ENCODE results near the gene NTRK2.

NTRK2 gene

DNA sequence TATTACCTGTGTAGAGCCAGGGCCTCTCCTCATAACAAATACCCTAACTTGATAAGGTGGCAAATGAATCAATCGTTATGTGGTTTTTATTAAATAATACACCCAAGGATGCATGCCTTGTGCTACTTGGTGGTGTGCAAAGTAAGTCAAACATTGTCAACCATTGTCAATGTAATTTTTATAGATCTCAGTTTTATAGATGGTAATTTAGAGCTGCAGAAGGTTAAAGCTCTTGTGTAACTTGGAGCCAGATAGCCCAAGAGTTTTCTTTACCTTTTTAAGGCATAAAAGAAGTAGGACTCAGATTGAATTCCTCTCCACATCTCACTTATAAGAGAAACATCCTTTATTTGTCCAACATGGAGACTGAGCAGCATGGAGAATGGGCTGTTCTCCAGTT is 304.7 kb downstream of the NTRK2 start:
- no peak for DNase-seq (ENCODE audit: low read depth in 2 of 2)

DNA sequence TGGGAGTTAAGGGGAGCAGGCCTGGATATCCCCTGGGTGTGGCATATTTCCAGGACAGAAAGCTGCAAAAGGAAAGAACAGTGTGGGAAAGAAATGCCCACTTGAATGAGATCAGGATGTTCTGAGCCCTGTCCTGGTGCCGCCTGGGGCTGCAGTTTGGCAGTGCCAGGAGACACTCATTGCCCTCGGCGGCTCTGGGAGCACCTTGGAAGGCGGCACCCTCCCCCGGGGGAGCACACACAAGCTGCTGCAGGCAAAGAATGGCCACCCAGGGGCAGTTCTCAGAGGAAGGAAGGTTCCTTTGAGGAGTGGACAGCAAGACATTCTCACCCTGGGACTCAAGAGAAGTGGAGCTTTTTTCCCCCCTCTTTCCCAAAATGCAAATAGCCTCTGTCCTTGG is 305.3 kb downstream of the NTRK2 start:
- DNase-seq (ENCODE audit: low read depth in 2 of 2), result no peak

DNA sequence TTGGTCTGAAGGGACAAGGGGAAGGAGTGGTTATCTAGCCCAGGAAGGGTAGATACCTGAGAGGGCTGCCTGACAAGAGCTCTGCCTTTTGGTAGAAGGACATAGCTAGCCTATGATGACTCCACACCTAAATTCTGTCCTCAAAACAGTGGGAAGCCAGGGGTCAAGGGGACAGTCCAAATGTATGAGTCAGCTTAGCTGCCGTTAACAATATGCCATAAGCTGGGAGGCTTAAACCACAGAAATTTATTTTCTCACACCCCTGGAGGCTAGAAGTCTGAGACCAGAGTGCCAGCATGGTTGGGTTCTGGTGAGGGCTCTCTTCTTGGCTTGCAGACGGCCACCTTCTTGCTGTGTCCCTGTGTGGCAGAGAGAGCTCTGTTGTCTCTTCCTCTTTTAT is 306.4 kb downstream of the NTRK2 start:
- DNase-seq (ENCODE audit: low read depth in 2 of 2), result no peak

DNA sequence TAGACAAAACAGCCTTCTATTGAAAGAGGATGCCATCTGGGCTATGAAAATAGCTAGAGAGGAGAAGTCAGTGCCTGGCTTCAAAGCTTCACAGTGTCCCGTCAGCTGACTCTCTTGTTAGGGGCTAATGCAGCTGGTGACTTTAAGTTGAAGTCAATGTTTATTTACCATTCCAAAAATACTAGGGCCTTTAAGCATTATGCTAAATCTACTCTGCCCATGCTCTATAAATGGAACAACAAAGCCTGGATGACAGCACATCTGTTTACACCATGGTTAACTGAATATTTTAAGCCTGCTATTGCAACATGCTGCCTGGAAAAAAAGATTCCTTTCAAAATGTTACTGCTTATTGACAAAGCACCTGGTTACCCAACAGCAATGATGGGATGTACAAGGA is 309.1 kb downstream of the NTRK2 start:
- DNase-seq (ENCODE audit: low read depth in 2 of 2), result no peak

DNA sequence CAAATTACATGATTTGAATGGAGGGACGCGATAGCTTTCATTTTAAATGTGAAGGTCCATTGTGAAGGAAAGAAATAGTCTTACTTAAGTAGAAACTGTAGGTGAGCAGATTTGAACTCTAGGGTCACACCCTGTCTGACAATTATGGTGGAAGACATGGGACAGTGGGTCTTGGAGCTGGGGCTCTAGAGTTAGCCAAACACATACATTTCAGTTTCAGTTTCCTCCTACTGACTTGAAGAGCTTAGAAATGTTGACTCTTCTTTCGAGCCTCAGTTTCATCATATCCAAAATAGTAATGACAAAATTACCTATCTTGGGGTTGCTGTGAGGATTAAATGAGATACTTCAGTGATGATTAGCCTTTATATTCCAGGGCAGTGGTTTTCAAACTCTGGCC is 314.2 kb downstream of the NTRK2 start:
- DNase-seq (ENCODE audit: low read depth in 2 of 2), result no peak

DNA sequence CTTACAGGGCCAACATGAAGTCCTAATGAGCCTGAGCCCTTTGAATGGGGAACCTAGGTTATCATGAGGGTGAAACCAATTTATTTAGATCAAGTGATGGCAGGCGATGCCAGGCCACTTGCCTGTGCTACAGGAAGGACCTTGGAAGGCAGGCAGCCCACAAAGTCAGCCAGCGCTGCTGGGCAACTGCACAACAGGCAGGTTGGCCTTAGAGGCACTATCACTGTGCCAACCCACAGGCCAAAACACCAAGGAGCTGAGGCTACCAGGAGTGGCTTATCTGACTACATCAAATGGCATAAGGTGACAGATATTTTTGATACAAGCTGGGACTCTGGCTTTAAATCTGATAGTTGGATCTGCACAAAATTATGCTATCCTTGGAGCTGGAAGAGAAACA is 319.1 kb downstream of the NTRK2 start:
- DNase-seq (ENCODE audit: low read depth in 2 of 2), result no peak

DNA sequence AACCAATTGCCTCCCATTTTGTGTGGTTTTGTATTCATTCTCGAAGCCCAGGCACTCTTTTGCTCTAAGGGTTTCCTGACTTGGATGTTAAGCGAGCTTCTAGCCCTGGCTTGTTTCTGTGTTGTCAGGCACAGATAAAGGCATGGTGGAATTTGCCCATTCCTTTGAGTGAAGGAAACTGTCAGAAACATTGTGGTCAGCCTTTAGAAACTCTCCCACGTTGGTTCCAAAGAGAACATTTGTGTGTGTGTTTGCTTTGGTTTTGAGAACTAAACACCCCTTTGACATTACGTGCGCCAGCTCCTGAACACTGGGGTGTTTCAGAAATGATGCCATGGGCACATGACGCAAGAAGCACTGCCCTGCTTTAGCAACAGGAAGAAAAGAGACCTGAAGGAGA is 320.9 kb downstream of the NTRK2 start:
- DNase-seq (ENCODE audit: low read depth in 2 of 2), result no peak

DNA sequence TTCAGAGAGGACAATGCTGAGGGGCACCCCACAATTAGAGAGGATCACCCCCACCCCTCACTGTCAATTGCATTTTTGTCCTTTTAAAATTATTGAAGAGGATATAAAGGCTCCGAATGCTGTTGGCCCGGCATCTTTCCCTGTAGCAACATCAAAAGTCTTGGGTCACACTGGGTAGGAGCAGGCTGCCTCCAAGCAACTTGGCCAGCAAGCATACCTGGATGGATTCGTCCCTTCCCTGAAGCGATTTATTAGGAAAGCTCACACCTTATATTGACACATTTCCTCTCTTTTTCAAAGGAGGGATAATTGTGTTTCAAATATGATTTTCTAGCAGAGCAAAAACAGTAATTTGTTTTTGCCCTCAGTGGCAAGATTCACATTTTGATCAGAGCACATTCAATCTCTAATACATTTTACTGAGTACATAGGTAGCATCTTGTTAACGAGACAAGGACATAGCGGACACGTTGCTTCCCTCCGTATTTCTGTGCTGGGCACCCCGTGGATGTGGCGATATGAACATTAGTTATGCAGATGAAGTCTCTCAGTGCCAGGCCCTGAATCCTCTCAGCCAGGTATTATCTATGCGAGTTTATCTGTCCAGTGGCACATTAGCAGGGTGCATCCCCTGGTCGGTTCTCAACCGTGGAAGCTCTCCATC is 321.5 kb downstream of the NTRK2 start:
- no peak for DNase-seq (ENCODE audit: low read depth in 2 of 2)

DNA sequence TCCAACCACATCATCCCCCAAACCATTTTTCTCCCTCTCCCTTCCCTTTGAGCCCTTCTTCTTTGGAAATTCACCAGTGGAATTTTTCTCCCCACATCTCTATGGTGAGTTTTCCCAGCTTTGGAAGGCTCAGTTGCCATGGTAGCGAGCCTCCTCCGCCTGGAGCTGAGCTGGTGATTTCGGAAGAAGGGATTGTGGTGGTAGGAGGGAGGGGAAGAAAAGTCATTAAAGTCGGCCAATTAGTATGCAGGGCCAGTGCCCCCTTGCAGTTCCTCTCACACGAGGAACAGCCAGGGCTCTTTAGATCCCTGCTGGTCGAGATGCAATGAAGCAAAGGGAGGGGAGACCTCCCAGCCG is 322.0 kb downstream of the NTRK2 start:
- no peak for DNase-seq (ENCODE audit: low read depth in 2 of 2)

DNA sequence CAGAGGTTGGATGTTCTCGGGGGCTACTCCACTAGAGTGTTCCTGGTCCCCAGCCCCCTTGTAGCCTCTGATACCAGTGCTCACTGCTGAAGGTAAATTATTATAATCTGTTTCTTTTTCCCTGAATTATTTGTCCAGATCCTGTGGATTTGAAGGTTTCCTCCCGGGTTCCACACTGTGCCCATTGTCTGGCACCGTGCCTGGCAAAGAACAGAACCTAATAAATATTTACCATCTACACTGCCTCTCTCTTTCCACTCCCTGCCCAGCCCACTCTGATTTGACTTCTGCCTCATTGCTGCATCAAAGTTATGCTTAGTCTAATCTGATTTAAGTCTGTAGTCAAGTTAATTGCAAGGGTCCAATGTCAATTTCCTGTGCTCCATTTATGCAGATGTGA is 322.9 kb downstream of the NTRK2 start:
- no peak for DNase-seq (ENCODE audit: low read depth in 2 of 2)

DNA sequence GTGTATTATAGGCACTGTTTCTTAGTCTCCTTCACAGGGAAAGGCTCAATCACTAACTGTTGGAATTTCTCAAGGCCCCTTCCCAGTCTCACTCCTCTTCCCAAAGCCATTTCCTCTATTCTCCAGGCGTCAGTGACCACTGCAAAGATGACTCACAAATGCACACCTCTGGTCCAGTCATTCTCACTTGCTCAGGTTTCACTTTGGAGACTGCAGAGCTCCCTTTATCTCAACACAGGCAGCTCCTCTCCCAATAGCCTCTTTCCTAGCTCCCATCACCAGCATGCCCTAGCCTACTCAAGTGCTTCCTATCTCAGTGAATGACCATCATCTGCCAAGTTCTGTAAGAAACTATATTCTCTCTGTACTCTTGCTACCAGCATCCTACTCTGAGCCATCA is 323.6 kb downstream of the NTRK2 start:
- DNase-seq (ENCODE audit: low read depth in 2 of 2), result no peak

DNA sequence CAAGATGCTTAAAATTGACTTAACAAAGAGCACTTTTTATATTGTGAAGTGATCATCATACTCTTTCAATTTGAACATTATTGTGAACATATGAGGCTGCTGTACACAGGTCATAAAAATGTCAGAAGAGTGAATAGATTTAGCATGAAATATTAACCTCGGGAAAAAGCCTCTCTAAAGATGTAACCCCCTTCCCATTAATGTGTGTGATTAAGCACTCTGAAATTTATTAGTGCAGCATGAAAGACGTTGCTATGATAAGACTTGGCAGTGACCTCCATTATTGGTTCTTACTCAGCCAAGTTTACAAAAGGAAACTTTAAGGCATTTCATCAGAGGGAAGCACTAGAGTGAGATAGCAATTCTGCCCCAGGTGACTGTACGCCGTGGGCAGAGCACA is 326.5 kb downstream of the NTRK2 start:
- no peak for DNase-seq (ENCODE audit: low read depth in 2 of 2)

DNA sequence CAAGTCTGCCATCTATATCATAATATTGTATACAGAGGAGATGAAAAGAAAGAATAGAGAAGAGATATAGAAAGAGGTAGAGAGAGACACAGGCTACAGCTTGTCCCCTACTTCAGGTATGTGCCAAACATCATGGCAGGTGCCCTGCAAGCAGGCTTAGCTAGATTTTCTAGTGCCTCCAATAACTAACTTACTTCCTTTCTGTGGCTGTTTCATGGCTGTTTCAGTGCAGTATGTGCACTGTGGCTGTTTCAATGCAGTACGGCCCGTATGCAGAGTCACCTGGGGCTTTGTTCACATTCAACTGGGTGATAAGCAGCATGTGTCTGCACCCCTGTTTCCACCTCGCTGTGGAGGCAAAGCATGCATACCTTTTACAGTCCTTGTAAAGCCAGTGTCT is 327.2 kb downstream of the NTRK2 start:
- DNase-seq (ENCODE audit: low read depth in 2 of 2), result no peak

DNA sequence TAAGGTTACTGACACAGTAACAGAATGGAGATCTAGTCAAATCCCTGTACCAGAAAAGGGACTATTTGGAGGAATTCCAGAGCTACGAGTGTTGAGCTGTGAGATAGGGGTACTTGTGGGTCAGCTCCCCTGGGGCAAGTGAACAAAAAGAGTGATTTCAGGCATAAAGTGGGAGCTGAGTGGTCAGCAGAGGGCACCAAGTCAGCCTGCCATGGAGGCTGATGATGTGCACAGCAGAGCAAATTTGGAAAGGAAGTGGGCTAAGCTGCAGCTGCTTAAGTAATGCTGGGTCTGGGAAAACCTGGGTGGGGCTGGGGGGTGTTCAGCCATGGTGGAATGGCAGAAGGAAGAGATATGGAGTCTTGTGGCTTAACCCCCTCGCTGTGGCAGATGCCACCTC is 327.9 kb downstream of the NTRK2 start:
- no peak for DNase-seq (ENCODE audit: low read depth in 2 of 2)

DNA sequence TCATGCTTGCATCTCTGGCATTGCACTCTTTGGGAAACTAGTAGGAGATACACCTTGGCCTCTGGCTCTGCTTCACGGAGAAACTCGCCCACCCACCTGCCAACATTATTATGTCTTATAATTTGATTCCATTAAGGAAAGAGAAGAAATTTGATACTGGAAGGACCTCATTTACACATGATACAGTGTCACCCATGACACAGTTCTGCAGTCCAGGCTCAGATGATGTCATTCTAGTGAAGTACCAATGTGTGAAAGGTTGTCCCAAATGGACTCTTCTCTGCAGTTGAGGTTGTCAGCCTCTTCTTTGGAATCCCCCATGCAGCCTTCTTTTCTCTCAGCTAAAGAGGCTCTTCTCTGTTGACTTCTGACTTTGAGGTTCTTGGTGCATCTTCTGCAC is 329.1 kb downstream of the NTRK2 start:
- no peak for DNase-seq (ENCODE audit: low read depth in 2 of 2)

DNA sequence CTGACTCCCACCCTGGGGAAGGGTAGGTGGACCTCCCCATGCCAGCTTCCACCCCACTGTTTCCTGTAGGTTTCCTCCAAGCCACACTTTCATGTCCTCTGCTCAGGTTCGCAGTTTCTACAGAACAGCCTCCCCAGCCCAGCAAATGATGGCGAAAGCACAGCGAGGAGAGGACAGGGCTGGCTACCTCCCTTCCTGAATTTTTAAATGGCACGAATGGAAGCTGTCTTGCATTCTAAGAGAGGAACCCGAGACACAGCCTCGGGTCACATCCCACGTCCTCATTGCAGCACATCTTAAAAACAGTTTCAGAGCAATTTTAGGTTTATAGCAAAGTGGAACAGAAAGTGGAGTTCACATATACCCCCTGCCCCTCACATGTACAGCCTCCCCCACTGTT is 330.3 kb downstream of the NTRK2 start:
- DNase-seq (ENCODE audit: low read depth in 2 of 2), result no peak

DNA sequence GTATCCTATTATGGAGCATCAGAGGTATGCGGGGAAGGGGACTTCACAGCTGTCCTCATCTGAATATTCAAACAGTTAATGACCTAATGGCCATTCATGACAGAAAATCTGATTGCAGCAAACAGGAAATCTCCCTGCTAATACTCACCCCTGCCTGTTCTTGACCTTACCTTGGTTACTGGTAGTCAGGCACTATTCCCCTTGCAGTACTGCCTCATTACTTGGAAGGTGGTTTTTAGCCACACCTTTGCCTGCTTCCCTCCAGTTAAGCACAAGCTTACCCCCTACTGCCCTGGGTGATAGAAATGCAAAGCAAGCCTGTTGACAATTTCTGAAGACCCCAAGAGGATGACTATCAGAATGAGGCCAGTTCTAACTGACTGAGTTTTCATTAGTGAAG is 332.4 kb downstream of the NTRK2 start:
- DNase-seq (ENCODE audit: low read depth in 2 of 2), result no peak

DNA sequence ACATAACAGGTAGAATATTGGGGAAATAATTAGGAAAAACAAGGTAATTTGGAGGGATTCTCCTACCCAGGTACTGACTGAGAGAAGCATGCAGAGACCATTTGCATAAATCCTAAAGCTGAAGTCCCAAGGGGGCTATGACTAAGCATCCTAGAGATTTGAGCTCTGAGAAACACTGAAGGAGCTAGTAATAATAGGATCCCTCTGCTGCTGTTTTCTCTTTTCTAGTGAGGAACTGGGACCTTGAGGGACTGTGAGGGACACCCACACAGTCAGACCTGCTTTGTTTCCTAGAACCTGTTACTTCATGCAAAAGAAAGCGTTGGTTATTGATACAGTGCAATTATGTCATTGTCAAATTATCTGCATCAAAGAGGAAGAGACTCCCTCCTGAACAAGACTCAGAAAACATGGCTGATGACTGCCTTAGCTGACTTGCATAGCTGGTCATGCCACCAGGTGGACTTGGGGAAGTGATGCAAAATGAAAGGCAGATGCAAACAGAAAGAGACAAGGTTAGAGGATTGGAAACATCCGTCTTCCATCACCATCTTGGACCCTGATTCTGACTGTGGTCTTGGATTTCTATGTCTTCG is 335.4 kb downstream of the NTRK2 start:
- no peak for DNase-seq (ENCODE audit: low read depth in 2 of 2)

DNA sequence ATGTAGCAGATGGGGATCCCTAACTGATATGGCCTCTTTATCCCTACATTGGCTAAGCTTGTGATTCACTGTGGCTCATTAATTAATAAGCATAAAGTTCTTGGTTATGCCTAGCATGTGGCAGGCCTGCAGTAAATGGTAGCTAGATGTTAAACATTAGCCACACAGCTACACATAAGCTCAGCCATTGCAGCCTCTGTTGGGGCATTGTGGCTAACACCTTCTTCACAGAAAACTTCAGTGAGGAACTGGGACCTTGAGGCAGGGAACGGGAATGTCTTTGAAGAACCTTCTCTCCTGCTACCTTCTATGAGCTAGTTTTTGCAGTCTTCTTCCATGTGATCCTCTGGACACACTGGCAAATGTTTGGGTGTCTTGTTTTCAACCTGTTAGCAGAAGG is 338.2 kb downstream of the NTRK2 start:
- DNase-seq (ENCODE audit: low read depth in 2 of 2), result no peak

DNA sequence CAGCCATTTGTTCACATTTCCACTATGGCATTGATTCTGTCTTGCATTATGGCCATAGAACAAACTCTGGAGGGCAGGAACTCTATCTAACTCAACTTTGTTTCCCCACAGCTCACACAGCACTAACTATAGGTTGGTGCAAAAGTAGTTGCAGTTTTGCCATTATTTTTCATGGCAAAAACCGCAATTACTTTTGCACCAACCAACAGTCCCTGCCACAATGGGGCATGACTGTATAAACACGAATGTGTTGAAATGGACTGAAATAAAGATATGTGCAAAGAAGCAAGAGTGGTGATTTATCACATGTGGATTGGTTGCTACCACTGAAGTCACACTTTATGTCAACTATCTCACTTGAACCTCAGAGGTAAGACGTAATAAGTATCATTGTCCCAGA is 338.7 kb downstream of the NTRK2 start:
- no peak for DNase-seq (ENCODE audit: low read depth in 2 of 2)

DNA sequence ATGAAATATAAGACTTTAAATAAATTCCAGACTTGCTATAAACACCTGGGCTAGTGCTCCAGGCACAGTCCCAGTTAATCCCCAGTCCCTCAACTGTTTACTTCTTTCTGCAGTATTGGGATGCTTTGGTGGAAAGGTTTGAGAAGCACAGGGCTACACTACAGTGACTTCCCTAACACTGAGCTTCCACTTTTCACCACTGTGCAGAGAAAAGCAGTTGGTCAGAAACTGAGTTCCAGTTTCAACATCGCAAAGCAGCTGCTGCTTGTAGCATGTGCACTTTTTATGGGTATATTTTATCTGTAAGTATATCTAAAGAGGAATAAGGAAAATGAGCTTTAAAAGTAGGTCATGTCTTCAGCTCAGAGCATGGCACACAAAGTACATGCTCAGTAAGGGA is 339.7 kb downstream of the NTRK2 start:
- no peak for DNase-seq (ENCODE audit: low read depth in 2 of 2)

DNA sequence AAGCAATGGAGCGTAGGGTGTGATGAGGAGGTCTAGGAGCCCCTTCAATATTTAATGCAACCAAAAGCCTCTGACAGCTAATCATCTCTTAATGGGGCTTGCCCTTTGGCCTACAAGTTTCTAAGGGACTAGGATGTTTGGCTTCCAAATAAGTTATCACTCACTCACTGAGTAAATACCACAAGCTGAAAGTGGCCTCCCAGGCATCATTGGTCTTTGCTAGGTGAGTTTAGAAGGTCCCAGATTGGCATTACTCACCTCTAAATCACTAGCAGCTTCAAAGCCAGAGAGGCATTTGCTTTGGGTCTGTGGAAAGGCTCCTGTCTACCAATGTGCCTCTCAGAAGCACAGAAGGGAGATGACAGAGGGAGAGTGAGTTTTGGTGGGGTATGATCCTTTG is 344.2 kb downstream of the NTRK2 start:
- no peak for DNase-seq (ENCODE audit: low read depth in 2 of 2)

DNA sequence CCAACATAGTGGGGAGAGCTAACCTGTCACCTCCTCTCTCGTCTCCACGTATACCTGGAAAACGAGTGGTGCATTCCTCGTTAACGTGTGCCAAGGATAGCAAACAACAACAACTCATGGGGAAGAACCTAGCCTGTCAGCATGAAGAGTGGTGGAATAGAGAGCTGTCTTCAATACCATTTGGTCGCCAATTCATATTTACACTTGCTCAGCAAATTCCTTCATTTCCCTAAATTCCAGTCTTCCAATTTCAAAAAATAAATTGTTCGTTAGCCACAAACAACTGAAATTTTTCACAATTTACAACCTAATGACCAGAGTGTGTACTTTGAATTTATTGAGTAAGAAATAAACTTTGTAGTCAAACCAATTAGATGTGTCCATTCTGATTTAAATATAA is 344.8 kb downstream of the NTRK2 start:
- no peak for DNase-seq (ENCODE audit: low read depth in 2 of 2)

DNA sequence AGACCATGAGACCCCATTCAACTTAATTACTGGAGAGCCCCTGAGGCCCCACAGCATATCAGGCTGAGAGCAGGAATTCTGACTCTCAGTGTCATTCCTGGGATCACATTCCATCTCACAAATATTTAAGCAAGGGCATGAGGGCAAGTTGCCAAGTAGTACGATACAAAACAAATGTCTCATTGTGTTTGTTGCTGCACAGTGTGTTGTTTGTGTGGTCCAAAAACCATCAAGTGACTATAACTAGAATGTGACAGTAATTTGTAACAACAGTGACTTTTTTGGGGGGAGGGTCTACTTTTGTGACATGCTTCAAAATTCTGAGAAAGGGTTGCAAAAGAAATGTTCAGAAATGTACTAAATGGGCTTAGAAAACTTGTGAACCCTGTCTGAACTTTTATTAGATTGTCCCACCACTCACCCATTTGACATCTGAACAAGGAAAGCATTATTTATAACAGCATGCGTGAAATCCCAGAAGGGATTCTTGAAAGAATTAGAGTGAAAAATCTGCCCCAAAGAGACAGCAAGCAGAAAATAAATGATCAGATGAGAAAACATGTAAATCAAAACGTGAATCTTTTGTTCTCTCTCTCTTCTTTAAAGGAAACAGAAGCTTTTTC is 347.0 kb downstream of the NTRK2 start:
- no peak for DNase-seq (ENCODE audit: low read depth in 2 of 2)

Data from stimulated activated CD8-positive, alpha-beta memory T cell treated with anti-CD3 and anti-CD28 coated beads, Interleukin-7, amount 100 ng/mL, for 1 hour (primary cell).